GM19324 (cell line): ENCODE results near the gene NANOS1.

Experiments used
- ATAC-seq: cut with Tn5 transposase; IDR thresholded peaks from one replicate; pipeline ENCODE4 v1.9.1; 2021; ENCODE audit warnings: mild to moderate bottlenecking, moderate library complexity; ENCODE audit not compliant: unreplicated experiment, low FRiP score

NANOS1 gene, protein sequence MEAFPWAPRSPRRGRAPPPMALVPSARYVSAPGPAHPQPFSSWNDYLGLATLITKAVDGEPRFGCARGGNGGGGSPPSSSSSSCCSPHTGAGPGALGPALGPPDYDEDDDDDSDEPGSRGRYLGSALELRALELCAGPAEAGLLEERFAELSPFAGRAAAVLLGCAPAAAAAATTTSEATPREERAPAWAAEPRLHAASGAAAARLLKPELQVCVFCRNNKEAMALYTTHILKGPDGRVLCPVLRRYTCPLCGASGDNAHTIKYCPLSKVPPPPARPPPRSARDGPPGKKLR

DNA sequence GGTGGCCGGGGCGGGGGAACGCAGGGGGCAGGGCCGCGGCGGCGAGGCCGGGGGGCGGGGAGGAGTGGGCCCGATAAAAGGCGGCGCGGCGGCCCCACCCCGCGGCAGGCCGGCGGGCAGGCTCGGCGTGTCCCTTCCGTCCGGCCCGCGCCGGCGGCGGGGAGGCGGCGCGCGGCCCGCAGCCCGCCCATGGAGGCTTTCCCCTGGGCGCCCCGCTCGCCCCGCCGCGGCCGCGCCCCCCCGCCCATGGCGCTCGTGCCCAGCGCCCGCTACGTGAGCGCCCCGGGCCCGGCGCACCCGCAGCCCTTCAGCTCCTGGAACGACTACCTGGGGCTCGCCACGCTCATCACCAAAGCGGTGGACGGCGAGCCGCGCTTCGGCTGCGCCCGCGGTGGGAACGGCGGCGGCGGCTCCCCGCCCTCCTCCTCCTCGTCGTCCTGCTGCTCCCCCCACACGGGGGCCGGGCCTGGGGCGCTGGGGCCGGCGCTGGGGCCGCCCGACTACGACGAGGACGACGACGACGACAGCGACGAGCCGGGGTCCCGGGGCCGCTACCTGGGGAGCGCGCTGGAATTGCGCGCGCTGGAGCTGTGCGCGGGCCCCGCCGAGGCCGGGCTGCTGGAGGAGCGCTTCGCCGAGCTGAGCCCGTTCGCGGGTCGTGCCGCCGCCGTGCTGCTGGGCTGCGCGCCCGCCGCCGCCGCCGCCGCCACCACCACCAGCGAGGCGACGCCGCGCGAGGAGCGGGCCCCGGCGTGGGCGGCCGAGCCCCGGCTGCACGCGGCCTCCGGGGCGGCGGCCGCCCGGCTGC lies at the start of gene NANOS1:
Gene NANOS1, plus strand, starts transcription at position 102 of the 808 bp plus-strand sequence. Its CDS starts 88 bp downstream, at position 190.
- peak; percentile 17 for ATAC-seq

- no peak for ATAC-seq
These were observed 49.2 kb upstream of the NANOS1 start for GRCh38 chr10:118980135-118980865.

DNA sequence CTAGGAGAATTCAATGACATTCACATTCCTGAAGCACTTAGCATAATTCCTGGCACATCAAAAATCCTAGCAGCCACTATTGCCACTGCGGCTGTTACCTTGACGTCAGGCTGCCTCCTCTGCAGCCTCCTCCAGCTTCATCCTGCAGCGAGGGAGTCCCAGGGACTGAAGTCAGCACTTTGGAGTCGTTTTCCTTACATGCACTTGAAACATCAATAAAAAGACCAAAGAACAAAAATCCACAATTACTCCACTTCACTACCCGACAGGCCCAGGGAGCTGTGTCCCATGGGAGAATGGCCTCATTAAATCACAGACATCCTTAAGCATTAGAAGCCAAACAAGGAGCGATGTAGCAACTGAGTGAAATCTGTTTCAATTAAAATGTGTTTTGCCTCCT lies 48.6 kb upstream of the NANOS1 start:
- no peak for ATAC-seq

DNA sequence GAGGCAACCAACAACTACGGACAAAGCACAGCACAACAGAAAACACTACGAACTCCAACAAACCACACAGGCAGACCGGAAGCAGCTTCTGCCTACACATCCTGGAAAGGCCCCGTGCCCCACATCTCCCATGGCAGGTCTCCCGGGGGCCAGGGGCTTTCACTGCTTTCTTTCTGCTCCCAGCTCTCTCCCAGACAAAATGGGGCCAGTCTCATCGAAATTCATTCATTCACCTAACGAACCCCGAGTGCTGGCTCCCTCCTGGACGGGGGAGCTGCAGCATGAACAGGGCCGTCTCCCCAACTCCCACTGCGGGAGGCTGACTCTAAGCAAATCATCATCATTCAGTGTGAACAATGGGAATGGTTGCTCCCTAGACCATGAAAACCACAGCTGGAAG lies 47.6 kb upstream of the NANOS1 start:
- ATAC-seq, result no peak

DNA sequence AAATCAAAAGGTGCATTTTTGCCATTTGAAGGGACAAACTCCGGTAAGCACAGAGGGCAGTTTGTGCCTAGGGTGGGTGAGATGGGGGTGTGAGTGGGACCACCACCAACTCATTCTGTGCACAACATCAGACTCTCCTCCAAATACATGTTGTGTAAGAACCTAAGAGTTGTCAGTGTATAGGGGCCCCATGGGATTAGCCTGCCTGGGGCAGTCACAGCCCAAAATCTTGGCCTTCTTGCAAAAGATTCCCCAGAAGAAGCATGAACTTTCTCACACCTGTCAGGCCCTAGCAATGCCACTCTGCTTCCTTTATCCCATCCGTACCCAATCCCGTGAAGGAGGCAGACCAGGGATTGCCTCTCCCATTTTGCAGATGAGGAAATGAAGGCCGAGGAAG lies 47.1 kb upstream of the NANOS1 start:
- ATAC-seq, result no peak

GRCh38 chr10:118983263-118983662 lies 46.3 kb upstream of the NANOS1 start:
- no peak for ATAC-seq

DNA sequence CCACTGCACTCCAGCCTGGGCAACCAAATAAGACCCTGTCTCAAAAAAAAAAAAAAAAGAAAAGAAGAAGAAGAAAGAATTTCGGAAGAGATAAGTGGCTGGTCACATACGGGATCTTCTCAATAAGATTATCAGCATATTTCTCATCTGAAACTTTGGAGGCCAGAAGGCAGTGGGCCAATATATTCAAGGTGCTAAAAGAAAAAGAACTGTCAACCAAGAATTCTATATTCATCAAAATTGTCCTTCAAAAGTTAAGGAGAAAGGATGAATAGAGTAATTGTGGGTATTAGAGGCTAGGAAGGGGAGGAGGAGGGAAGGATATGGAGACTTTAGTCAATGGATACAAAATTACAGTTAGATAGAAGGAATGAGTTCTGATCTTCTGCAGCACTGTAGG lies 43.9 kb upstream of the NANOS1 start:
- no peak for ATAC-seq

DNA sequence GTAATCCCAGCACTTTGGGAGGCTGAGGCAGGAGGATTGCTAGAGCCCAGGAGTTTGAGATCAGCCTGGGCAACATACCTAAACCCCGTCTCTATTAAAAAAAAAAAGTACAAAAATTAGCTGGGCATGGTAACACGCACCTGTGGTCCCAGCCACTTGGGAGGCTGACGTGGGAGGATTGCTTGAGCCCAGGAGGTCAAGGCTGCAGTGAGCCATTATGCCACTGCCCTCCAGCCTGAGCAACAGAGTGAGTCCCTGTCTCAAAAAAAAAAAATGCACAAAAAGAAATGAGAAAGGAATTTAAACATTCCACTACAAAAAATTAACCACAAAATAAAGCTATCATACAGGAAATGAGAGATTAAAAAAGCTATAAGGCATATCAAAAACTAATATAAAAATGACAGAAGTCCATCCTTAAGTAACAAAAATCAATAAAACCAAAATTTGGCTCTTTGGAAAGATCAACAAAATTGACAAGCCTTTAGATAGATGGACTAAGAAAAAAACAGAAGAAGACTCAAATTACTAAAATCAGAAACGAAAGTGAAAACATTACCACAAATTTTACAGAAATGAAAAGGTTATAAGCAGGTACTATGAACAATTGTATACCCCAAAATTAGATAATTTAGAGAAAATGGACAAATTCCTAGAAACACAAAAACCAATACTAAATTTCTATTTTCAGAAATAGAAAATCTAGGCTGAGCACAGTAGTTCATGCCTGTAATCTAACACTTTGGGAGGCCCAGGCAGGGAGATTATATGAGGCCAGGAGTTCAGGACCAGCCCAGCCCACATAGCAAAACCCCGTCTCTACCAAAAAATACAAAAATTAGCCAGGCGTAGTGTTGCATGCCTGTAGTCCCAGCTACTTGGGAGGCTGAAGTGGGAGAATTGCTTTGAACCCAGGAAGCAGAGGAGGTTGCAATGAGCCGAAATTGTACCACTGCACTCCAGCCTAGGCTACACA lies 42.4 kb upstream of the NANOS1 start:
- ATAC-seq, result no peak

DNA sequence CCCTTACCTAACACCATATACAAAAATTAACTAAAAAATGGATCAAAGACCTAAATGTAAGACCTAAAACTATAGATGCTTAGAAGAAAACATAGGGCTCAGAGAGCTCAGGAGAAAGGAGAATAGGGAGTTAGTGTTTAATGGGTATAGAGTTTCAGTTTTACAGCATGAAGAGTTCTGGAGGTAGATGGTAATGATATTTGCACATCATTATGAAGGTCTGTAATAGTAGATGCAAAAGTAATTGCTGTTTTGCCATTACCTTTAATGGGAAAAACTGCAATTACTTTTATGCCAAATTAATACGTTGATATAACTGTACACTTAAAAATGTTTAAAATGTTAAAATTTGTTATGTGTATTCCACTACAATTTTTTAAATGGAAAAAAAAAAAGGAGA lies 39.2 kb upstream of the NANOS1 start:
- ATAC-seq, result no peak

- ATAC-seq, result no peak
These were observed 37.0 kb upstream of the NANOS1 start for GRCh38 chr10:118992496-118992895.

- ATAC-seq, result no peak
These were observed 36.3 kb upstream of the NANOS1 start for GRCh38 chr10:118993214-118993613.

GRCh38 chr10:118994321-118994720 lies 35.2 kb upstream of the NANOS1 start:
- no peak for ATAC-seq

DNA sequence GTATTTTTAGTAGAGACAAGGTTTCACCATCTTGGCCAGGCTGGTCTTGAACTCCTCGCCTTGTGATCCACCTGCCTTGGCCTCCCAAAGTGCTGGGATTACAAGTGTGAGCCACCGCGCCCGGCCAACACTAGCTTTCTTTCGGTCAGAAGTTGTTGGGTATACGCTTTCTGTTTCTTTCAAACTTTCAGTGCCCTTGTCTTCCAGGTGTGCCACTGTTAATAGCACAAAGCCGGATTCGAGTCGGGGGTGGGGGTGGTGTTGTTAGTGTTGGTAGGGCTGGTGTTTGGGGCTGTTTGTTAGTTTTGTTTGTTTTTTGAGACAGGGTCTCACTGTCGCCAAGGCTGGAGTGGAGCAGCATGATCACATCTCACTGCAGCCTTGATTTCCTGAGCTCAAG lies 33.8 kb upstream of the NANOS1 start:
- ATAC-seq, result no peak

GRCh38 chr10:118997379-118997778 lies 32.1 kb upstream of the NANOS1 start:
- ATAC-seq, result no peak

DNA sequence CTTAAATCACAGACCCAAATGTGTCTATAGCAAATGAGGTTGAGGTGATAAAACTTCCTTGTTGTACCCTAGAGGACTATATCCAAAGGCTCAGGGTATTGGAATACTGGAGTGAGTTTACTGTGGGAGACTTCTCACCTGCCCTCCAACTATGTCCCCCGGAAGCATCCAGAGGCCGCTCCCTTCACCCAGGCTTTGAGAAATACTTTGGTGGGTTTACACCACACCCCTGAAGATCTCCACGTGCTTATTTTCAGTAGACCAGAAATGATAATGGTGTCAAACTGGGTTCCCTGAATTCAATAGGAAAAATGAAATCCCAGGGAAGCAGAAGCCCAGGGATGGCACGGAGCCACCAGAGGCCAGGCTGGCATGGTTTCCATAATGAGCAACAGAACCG lies 31.3 kb upstream of the NANOS1 start:
- no peak for ATAC-seq

DNA sequence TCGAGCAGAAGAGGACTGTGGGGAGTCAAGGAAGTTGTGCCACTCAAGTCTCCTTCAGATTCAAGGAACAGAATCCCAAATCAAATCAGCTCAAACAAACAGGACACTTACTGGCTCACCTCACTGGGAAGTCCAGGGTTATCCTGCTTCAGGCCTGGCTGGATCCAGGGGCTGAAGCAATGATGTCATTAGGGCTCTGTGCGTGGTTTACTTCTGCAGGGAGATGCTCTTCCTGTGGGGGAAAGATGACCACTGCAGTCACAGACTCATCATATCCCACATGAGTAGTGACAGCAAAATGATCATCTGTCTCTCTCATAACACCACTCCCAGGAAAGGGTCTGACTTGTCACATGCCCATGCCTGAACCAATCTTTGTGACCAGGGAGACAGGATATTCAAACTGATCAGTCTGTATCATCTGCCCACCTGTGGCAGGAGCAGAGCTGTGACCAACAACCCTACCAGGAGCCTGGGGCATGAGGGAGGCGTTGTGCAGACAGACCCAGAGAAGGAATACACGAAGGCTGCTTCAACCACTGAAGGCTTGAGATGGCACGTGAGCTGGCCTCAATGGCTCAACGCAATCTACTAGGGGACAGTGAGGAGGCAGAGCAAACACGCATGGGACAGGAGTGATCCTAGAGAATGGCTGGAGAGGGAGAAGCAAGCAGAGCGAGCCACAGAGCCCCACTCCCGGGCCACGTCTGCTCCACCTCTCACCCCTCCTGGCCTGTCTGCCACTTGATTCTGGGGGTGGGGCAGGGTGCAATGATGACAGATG lies 27.6 kb upstream of the NANOS1 start:
- no peak for ATAC-seq

DNA sequence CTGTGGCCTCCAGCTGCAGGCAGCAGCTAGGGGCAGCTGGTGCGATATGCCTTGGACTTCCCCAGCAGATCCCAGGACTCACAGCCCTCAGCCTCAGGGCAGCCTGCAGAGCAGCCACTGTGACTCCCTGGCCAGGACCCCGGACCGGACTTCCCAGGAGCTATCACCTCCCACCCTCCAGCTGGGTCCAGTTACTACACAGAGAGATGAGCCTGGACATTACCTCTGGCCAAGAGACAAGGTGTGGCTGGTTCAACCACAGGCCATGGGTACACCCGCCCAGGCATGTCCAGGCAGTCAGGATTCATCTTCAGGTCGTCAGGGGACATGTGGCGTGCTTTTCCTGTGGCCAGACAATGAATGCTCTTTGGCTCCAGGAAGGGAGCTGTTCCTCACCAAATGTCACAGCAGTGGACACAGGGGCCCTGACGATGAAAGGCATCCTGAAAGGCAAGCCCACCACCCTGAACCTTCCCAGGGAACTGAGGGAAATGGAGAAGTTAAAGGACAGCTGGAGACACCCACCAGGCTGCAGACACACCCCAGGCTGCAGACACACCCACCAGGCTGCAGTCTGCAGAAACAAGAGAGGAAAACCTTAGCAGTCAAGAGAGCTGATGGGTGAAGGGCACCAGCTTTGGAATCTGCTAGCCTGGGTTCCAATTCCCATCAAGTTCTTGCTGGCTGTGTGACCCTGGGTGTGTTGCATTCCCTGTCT lies 25.8 kb upstream of the NANOS1 start:
- ATAC-seq, result no peak

DNA sequence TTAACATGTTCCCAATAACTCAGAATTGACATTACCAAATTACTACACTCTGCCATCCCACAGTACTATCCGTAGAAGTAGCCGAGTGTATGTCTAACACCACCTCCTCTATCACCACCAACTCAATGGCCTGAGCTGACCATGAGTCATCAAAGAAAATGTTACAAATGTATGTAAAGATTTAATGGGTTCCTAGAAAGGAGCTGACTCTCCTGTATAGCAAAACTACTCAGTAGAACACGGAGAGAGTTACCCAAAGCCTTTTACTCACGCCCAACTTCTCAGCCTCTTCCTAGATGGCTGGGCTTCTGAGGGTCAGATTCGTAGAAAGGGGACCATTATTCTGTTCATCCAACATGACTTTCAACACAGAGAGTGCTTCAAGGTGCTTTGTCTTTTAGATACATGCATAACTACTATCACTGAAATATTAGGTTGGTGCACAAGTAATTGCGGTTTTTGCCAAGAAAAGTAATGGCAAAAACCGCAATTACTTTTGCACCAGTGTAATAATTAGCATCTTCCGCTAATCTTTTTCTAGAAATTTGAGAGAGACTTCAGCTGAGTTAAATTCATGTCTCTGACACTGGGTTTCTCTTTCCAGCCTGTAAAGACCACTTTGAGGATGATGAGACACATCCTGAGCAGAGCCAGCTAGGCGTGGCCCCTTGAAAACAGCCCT lies 24.0 kb upstream of the NANOS1 start:
- ATAC-seq, result no peak
